Measurements from ENCODE around the gene NUP62. TPM values are rescaled to one million over a fixed set of nuclear protein-coding genes. Genes with fewer than 3 reads are reported as not detected.

NUP62 gene
- total RNA-seq, 1 donor from 2014 or later: 42.7 TPM

DNA sequence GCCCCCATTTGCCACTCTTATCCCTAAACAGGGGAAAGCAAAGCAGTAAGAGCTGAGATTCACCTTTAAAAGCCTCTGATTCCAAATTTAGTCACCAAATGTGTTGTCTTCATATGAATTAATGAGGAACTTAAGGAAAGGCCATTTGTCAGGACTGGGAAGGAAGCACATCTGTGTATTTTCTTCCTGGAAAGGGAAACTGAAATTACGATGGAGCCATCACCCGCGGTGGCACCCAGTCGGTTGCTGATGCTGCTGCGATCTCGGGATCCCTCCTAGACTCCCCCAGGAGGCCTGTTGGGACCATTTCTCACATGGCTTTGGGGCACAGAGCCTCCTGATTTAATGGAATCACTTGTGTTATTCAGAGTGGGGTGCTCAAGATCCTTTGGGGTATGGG lies 25.2 kb downstream of the NUP62 start:
- no peak for DNase-seq (ENCODE audit: low spot score)

DNA sequence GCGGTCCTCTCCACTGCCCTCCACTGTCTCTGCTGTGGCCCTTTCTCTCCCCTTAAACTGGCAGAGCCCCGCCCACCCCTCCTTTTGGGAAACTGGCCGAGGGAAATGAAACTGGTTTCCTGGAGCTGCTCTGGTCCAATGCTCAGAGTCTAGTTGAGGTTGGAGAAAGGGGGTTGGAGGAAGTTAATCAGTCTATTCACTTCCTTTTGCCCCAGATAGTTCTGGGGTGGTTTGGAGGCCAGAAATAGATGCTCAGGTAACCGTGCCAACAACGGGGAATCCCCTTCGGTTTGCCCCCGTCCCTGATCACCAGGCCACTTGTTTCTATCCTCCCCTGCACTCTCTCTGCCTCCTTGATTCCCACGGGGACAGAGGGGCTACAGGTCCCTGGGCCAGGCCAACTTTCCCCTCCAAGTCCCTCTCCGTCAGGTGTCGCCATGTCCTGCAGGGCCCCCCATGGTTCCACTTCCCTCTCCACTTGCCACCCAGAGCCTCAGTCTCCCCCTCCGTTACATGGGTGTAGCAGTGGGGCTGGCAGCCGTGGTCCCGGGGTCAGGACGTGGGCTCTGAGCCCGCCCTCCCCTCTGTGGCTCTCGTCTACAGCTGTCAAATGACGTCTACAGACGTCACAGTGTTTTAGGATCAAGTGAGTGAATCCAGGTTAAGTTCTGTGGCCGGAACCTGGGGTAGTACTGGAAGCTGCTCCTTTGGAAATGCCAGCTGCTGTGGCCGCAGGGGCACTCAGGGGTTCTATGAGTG lies 32.3 kb downstream of the NUP62 start, which contains the start of gene IL4I1:
Gene IL4I1, minus strand, starts transcription at position 25 of the 759 bp plus-strand sequence. CDS start 727 bp downstream, outside the sequence.
- DNase-seq (ENCODE audit: low spot score): peak; percentile 63

DNA sequence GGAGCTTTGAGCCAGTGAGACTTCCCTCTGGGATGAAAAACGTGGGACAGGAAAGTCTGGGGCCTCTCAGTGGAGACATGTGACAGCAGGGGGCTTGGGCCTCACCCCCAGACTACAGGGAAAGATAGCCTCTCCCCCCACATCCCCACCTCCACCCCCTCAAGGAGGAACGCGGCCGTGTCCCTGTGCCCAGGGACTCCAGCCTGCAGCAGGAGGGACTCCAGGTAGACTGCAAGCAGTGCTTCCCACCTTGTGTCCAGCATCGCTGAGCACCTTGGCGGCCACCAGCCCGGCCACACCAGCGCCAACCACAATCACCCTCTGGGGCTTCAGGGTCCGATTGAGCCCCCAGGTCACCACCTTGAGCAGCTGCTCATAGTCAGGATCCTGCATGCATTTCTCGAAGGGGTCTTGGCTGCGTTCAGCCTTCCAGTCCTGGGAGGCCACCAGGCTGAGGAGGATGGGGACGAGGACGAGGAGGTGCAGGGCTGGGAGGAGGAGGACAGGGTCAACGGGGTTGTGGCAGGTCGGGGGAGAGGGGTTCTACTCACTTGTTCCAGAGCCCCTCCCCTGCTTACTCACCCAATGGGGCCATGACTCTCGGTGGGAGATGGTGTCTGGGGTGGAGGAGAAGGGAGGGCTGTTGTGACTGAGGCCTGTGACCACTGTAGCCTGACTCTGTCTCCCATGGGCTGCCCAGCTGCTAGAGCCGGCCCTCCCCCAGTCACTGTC lies 33.6 kb downstream of the NUP62 start:
- DNase-seq (ENCODE audit: low spot score): no peak

DNA sequence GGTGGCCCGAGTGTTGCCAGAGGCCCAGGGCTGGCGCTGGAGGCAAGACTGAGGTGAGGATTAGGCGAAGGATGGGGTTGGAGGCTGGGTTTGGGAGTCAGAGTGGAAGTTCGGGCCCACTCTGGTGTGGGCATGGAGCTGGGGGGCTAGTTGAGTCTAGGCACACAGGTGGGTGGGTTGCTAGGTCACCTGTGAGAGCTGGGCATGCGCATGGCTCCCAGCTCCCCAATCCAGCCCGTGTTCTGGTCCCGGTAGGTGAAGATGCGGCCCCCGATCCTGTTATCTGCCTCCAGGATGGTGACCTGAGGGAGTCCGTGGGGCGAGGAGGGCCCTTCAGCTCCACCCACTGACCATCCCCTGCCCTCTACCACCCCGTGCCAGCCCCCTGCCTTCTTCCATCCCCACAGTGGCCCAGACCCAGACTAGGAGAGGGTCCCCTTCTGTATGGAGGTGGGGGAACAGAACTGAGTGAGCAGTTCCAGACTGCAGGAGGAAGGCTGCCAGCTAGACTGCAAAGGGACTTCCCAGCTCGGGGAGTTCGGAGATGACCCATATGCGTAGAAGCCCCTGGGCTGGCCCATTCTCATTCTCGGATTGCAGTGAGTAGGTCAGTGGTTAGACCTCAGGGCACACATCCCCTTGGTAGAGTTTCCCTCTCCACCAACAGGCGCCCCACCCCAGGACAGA lies 34.3 kb downstream of the NUP62 start:
- DNase-seq (ENCODE audit: low spot score): no peak

DNA sequence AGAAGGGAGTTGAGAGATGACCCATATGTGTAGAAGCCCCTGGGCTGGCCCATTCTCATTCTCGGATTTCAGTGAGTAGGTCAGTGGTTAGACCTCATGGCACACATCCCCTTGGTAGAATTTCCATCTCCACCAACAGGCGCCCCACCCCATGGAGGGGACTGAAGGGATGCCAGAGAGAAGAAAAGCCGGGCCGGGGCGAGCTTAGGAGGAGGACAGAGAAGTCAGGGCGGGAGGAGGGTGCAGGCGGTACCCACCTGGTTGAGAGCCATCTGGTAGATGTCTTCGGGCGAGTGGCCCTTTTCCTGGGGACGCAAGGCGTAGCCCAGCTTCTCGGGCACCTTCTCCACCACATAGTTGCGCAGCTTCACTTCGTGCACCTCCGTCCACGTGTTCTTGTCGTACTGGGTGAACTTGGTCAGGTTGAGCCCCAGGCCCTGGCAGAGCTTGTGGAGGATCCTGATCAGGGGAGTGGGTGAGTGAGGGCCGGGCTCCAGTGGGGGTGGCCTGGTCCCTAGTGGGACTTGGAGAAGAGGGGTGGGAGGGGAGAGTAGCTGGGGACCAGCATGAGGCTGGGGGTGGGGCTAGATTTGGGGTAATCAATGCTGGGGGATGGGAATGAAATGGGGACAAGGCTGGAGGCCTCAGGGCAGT lies 35.2 kb downstream of the NUP62 start:
- DNase-seq (ENCODE audit: low spot score): no peak

DNA sequence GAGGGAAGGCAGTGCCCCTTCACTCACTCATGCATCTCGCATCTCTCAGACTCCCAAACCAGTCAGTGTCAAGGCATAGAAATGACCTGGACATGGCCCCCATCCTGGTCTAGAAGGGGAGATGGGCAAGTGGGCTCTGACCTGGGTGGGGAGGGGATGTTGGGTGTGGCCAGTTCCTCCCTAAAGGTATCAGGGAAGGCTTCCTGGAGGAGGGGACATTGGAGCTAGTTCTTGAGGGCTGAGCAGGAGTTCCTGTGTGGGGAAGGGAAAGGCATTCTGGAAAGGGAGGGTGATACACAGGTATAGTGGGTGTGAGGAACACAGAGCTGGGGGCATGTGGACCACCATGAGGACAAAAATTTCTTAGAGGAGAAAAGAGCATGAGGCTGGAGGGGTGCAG lies 36.6 kb downstream of the NUP62 start:
- DNase-seq (ENCODE audit: low spot score): no peak

DNA sequence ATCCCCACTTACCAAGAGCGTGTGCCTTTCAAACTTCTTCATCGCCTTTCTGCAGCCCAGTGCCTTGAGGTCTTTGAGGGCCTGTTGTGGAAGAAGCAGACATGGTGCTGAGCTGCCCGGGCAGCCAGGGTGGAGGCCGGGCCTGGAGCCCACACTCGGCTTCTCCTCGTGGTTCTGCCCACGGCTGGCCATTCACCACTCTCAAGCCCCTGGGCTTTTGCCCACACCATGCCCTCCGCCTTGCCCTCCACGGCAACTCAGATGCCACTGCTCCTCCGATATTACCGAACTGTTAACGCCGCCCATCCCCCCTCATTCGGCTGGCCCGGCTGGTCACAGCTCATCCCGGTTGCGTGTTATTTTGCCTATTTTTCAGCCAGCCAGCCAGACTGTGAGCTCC lies 37.9 kb downstream of the NUP62 start:
- DNase-seq (ENCODE audit: low spot score): no peak

DNA sequence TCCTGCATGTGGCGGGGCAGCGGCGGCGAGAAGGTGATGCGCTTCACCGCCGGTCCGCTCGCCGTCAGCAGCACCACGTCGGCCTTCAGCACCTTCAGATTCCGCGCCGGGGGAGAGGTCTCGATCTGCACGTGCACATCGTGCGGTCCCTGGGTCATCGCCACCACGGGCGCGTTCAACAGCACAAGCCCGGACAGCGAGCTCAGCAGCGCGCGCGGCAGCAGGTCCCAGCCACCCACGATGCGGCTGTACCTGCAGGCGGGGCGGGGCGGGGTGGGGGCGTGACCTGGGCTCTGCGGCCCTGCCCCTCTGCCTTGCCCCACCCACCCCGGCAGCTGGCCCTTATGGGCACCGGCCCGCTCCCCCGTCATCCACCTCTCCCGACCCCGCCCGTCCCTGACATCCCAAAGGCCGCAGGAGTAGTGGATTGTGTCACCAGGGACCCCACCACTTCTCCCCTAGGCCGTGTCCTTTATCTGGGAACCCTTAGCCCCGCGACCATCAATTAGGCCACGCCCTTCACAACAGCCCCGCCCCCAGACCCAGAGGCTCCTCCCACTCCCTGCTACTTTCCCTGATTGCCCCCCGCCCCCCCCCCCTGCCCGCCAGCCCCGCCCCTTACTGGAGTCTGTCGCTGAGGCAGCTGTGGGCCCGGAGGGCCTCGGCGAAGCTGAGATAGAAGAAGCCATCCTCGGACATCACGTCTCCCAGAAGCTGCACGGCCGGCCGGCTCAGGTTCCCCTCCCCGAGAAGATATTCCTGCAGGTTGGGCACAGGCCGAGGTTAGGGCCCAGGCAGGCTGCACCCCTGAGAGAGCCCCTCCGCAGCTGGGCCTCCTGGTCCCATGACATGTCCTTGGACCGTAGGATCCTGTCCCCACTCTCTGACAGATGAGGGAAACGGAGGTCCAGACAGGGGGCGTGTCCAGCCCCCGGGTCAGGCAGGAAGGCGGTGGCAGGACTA lies 38.7 kb downstream of the NUP62 start:
- no peak for DNase-seq (ENCODE audit: low spot score)

DNA sequence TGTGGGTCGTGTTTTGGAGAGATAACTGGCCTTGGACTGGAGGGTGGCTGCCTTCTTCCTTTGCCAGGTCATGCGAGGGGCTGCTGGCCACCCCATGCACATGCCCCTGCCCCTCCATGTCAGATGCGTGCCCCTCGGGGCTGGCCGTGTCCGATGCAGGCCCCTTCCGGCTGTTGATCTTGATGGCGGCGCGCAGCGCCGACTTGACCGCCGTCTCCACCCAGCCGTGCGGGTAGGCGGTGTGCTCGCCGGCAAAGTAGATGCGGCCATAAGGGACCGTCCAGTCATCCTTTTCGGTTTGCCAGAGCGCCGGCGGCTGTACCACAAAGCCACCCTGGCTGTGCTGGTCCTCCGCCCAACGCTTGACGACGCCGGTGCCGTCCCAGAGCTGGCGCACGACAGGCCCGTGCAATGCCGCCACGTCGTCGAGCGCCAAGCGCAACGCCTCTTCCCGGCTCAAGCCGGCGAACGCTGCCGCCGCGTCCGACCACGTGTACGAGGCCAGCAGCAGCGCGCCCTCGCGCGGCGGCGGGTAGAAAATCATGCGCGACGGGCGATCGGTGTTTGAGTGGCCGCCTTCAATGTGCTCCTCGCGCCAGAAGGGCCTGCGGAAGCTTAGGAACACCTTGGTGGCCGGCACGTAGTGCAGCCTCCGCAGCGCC lies 39.5 kb downstream of the NUP62 start:
- DNase-seq (ENCODE audit: low spot score): no peak

DNA sequence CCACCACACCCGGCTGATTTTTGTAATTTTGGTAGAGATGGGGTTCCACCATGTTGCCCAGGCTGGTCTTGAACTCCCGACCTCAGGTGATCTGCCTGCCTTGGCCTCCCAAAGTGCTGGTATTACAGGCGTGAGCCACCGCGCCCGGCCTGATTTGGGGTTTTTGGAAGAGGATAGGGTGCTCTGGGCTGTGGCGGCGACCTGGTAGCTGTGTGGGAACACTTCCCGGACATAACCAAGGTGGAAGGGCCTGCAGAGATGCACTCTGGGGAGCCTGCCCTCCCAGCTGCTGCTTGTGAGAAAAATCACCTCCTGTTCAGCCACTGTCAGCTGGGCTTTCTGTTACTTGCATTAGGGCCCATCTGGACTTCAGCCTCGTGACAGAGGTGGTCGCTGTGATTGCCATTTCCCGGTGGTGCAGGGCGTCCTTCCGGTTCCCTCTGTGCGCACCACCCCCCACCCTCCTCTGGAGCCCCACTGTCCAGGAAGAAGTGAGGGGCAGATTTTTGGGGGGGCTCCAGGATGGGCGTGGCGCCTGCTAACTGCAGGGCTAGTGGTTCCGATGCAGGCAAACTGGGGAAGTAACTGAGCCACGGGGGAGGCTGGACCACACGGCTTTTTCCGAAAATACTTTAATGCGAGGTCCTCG lies 40.1 kb downstream of the NUP62 start:
- DNase-seq (ENCODE audit: low spot score): no peak

DNA sequence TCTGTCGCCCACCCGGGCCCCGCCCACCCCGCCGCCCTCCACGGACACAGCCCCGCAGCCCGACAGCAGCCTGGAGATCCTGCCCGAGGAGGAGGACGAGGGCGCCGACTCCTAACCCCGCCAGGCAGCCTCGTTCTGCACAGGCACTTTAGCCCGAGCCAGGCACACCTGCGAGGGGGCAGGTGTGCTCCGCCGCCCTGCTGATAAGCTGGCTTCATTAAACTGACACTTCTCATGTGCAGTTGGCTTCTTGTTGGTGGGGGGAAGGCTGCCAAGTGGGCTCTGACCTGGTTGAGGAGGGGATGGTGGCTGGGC lies 40.8 kb downstream of the NUP62 start:
- no peak for DNase-seq (ENCODE audit: low spot score)

DNA sequence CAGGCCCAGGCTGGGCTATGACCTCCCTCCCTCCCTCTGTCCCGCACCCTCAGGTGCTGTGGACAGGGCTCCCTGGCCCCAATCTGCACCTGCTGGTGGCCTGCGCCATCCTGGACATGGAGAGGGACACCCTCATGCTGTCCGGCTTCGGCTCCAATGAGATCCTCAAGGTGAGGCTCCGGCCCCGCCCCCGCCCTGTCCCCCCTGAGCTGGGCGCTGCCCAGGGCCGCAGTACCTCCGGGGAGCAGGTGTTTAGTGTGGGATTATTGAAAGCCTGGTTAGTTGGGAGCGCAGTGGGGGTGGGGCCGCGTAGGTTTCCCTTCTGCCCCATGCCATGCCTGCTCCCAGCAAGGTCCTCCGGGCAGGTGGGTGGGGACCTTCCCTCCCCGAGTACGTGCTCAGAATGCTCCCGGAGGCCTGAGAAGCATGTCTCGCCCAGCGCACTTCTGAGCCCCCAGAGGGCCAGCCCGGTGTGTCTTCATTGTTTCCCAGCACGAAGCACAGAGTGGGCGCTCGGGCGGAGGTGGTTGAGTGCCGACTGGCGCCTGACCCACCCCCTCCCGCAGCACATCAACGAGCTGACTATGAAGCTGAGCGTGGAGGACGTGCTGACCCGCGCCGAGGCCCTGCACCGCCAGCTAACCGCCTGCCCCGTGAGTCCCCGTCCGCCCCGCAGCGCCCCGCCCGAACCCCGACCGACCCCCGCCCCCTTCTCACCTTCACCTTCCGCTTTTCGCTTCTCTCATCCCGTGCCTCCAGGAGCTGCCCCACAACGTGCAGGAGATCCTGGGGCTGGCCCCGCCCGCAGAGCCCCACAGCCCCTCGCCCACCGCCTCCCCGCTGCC lies 41.4 kb downstream of the NUP62 start:
- no peak for DNase-seq (ENCODE audit: low spot score)

DNA sequence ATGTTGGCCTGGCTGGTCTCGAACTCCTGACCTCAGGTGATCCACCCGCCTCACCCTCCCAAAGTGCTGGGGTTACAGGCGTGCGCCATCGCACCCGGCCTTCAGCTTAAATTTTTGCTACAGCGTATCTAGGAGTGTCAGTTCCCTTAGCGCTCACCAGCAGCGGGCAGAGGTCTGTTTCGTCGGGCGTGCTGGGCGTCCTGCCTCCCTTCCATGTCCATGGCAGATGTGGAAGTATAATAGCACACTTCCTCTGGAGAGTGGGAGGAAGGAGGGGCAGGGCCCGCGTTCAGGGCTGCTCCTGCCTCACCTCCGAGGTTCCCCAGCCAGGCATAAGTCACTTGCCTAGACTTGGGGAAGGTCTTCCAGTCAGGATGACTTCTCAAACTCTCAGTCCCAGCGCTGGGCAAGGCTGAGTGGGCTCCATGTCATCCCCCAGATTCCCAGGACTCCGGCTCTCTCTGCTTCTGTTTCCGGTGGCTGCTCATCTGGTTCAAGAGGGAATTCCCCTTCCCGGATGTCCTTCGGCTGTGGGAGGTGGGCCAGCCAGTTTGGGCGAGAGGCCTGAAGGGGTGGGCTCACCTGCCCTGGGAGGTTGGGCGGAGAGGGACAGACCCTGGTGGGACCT lies 42.2 kb downstream of the NUP62 start:
- no peak for DNase-seq (ENCODE audit: low spot score)

DNA sequence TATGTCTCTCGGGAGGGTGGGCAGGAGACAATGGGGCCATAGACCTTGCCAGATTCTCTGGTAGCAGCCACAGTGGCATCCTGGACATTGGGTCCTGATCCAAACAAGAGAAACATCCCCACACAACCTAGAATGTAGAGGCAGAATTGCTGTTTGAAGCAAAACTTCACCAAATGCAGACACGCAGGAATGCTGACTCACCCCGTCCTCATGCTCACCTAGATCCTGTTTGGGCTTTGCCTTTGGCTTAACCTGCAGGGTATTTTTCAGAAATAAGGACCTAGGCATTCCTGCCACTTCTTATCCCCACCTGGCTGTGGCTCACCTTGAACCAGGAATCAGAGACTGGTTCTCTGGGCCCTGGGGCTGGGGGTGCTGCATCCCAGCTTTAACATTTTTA lies 44.5 kb downstream of the NUP62 start:
- DNase-seq (ENCODE audit: low spot score): no peak

DNA sequence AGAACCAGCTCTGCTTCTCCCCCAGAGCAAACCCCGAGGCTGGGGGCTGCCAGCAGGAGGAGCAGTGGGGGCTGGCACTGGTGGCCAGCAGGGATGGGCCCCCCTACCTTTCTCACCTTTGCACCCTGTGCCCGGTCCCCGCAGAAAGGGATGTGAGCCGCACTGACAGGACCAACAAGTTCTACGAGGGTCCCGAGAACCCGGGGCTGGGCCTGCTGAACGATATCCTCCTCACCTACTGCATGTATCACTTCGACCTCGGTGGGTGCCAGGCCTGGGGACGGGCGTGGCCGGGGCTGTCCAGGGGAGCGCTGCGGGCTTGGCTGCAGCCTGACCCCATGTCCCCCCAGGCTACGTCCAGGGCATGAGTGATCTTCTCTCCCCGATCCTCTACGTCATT lies 45.2 kb downstream of the NUP62 start:
- DNase-seq (ENCODE audit: low spot score): no peak

DNA sequence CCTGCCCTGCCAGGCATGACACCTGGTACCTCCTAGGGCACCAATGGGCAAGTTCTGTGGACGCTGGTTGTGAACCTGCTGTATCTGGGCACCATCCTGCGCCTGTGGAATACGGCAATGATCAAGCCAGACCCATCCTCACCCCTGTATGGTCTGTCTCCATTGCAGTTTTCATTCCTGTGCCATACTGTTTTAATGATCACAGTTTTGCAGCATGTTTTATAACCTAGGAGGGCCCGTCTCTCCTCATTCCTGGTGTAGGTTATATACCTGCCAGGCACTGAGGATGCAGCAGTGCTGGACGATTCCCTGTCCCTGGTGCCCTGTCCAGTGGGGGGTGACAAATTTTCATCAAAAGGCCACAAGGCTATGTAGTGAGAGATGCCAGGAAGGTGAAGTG lies 46.2 kb downstream of the NUP62 start:
- no peak for DNase-seq (ENCODE audit: low spot score)

DNA sequence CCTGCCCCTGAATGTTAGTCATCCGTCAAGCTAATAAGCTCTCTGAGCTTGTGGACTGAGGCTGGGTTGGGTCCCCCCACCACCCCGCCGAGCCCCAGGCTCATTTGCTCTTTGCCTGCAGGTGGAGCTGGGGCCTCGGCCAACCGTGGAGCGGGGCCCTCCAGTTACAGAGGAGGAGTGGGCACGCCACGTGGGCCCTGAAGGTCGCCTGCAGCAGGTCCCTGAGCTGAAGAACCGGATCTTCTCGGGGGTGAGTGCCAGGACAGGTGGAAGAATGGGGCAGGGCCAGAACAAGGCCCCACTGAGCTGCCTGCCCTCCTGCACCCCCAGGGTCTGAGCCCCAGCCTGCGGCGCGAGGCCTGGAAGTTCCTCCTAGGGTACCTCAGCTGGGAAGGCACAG lies 46.7 kb downstream of the NUP62 start:
- DNase-seq (ENCODE audit: low spot score): no peak

DNA sequence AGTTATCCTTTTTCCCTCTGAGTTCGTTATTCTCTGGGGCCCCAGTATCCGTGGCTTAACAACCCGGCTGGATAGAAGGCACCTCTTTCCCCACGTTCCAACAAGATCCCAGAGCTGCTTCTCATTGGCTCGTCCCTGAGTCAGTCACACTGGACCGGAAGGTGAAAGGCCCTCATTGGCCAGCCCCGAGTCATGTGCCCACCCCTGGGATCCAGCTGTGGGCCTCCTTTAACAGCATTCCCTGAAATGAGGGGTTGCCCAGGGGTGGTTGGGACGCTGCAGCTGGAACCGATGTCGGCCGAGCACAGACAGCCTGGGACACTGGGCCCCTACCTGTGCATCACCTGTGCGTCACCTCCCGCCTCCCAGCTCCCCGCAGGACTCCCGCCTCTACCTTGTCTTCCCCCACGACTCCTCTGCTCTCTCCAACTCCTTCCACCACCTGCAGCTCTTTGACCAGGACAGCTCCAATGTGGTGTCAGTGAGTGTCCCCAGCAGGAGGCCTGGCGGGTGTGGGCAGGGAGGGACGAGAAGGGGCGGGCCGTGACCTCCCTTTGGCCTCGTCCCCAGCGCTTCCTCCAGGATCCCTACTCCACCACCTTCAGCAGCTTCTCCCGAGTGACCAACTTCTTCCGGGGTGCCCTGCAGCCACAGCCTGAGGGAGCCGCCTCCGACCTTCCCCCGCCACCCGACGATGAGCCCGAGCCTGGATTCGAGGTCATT lies 47.5 kb downstream of the NUP62 start:
- no peak for DNase-seq (ENCODE audit: low spot score)

Measured in ureter (tissue), 1 donor.